Liver (tissue), 3 donors: ENCODE measurements around the gene FLT1.

ENCODE experiments used
- EGR1 ChIP-seq, 2 donors: IDR thresholded peaks; 2 replicates each; pipeline ENCODE4 v1.6.1; 2016 to 2018; ENCODE audit warnings: antibody characterized with exemption in 2 of 2, low read depth in 2 of 2
- FOXA1 ChIP-seq: IDR thresholded peaks from 2 replicates; pipeline ENCODE4 v1.6.1; 2016; ENCODE audit warnings: antibody characterized with exemption
- HNF4G ChIP-seq: IDR thresholded peaks from 2 replicates; pipeline ENCODE4 v1.6.1; 2016; ENCODE audit warnings: antibody characterized with exemption
- RAD21 ChIP-seq, 2 donors: IDR thresholded peaks; 2 replicates each; pipeline ENCODE4 v1.6.1; 2016; ENCODE audit warnings: antibody characterized with exemption in 2 of 2, mild to moderate bottlenecking in 2 of 2
- RXRA ChIP-seq, 2 donors: IDR thresholded peaks; 2 replicates each; pipeline ENCODE4 v1.6.1; 2017 to 2018; ENCODE audit warnings: antibody characterized with exemption in 2 of 2, mild to moderate bottlenecking in 1 of 2
- SP1 ChIP-seq: IDR thresholded peaks from 2 replicates; pipeline ENCODE4 v1.6.1; 2018; ENCODE audit warnings: antibody characterized with exemption, mild to moderate bottlenecking
- TAF1 ChIP-seq: conservative IDR thresholded peaks from 2 replicates; pipeline ENCODE4 v1.6.1; 2016; ENCODE audit warnings: antibody characterized with exemption, mild to moderate bottlenecking
- YY1 ChIP-seq: IDR thresholded peaks from 2 replicates; pipeline ENCODE4 v1.6.1; 2016; ENCODE audit warnings: antibody characterized with exemption, mild to moderate bottlenecking
- TF ChIP-seq, protein P1 (sequence below): fragments of 150-350 bp; IDR thresholded peaks from 2 replicates; pipeline ENCODE4 v1.5.1; 2017; ENCODE audit warnings: improper control_type of control experiment, low read depth, low read length; ENCODE audit not compliant: missing input control
- TF ChIP-seq, protein P2 (sequence below): IDR thresholded peaks from 2 replicates; pipeline ENCODE4 v1.6.1; 2016; ENCODE audit warnings: antibody characterized with exemption
- TF ChIP-seq, protein P3 (sequence below): IDR thresholded peaks from 2 replicates; pipeline ENCODE4 v1.6.1; 2016; ENCODE audit warnings: antibody characterized with exemption, mild to moderate bottlenecking
- TF ChIP-seq, protein P4 (sequence below): IDR thresholded peaks from 2 replicates; pipeline ENCODE4 v1.6.1; 2016; ENCODE audit warnings: antibody characterized with exemption
- donor health status: healthy.
- donor health status: healthy.

DNA sequence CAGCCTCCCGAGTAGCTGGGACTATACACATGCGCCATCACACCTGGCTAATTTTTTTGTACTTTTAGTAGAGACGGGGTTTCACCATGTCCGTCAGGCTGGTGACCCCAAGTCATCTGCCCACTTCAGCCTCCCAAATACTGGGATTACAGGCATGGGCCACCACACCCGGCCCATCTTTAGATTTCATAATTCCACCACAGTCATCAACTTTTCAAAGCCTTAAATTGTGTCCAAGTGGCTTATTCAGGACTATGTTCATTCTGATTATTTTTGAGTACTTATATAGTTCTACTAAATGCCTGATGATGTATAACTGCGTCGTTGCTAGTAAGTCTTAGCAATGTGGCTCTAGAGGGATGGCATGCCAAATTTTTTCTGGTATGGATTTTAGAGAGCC is 36.9 kb downstream of the FLT1 start:
- TF ChIP-seq, protein P1, sequence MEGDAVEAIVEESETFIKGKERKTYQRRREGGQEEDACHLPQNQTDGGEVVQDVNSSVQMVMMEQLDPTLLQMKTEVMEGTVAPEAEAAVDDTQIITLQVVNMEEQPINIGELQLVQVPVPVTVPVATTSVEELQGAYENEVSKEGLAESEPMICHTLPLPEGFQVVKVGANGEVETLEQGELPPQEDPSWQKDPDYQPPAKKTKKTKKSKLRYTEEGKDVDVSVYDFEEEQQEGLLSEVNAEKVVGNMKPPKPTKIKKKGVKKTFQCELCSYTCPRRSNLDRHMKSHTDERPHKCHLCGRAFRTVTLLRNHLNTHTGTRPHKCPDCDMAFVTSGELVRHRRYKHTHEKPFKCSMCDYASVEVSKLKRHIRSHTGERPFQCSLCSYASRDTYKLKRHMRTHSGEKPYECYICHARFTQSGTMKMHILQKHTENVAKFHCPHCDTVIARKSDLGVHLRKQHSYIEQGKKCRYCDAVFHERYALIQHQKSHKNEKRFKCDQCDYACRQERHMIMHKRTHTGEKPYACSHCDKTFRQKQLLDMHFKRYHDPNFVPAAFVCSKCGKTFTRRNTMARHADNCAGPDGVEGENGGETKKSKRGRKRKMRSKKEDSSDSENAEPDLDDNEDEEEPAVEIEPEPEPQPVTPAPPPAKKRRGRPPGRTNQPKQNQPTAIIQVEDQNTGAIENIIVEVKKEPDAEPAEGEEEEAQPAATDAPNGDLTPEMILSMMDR, result no peak
- TF ChIP-seq SP1 (no peak), EGR1 (IDR thresholded peaks at IDR 0.05; ENCODE audit: low read depth in 2 of 2) (no peak), TAF1 (no peak), YY1 (no peak), HNF4G (no peak), RAD21 (IDR thresholded peaks at IDR 0.05) (no peak), FOXA1 (no peak), RXRA (IDR thresholded peaks at IDR 0.05) (no peak)
- TF ChIP-seq, protein P2, sequence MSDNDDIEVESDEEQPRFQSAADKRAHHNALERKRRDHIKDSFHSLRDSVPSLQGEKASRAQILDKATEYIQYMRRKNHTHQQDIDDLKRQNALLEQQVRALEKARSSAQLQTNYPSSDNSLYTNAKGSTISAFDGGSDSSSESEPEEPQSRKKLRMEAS, result no peak
- TF ChIP-seq, protein P3, sequence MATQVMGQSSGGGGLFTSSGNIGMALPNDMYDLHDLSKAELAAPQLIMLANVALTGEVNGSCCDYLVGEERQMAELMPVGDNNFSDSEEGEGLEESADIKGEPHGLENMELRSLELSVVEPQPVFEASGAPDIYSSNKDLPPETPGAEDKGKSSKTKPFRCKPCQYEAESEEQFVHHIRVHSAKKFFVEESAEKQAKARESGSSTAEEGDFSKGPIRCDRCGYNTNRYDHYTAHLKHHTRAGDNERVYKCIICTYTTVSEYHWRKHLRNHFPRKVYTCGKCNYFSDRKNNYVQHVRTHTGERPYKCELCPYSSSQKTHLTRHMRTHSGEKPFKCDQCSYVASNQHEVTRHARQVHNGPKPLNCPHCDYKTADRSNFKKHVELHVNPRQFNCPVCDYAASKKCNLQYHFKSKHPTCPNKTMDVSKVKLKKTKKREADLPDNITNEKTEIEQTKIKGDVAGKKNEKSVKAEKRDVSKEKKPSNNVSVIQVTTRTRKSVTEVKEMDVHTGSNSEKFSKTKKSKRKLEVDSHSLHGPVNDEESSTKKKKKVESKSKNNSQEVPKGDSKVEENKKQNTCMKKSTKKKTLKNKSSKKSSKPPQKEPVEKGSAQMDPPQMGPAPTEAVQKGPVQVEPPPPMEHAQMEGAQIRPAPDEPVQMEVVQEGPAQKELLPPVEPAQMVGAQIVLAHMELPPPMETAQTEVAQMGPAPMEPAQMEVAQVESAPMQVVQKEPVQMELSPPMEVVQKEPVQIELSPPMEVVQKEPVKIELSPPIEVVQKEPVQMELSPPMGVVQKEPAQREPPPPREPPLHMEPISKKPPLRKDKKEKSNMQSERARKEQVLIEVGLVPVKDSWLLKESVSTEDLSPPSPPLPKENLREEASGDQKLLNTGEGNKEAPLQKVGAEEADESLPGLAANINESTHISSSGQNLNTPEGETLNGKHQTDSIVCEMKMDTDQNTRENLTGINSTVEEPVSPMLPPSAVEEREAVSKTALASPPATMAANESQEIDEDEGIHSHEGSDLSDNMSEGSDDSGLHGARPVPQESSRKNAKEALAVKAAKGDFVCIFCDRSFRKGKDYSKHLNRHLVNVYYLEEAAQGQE, result no peak
- TF ChIP-seq, protein P4, sequence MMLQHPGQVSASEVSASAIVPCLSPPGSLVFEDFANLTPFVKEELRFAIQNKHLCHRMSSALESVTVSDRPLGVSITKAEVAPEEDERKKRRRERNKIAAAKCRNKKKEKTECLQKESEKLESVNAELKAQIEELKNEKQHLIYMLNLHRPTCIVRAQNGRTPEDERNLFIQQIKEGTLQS, result no peak
